Prostate gland (tissue), 2 donors: ENCODE data around the gene TAX1BP3.

Source experiments
- POLR2AphosphoS5 ChIP-seq: sonication (generic); formaldehyde crosslinking; IDR thresholded peaks from one replicate; pipeline ENCODE4 v1.6.1; 2017; ENCODE audit warnings: antibody characterized with exemption
- TF ChIP-seq, protein P1 (sequence below), 4 experiments: fragments of 200-600 bp in 2 of 4; fragments of 450-650 bp in 2 of 4; sonication (generic) in 2 of 4; IDR thresholded peaks; 1 replicate in 3 of 4; 2 replicates in 1 of 4; pipeline ENCODE4 v1.5.1; 2016 to 2019; ENCODE audit warnings: antibody characterized with exemption in 4 of 4, mild to moderate bottlenecking in 2 of 4, moderate library complexity in 2 of 4

DNA sequence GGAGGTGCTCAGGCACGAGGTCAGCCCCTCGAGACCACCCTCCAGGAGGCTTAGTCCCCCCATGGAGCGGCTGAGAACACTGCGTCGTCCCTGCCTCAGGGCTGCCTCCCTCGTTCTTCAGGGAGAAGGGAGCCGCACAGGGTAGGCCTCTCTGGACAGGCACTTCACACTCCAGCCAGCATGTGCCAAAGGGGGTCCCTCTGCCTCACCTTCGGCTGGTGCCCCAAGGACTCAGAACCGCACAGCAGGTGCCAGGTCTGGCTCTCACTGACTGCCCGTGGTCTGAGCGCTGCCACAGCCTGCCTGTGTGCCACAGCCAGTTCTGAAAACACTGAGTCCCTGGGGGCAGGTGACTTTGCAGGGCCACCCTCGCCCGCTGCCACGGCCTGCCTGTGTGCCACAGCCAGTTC, 20.5 kb upstream of the TAX1BP3 start:
- no peak for TF ChIP-seq POLR2AphosphoS5
- TF ChIP-seq, protein P1, sequence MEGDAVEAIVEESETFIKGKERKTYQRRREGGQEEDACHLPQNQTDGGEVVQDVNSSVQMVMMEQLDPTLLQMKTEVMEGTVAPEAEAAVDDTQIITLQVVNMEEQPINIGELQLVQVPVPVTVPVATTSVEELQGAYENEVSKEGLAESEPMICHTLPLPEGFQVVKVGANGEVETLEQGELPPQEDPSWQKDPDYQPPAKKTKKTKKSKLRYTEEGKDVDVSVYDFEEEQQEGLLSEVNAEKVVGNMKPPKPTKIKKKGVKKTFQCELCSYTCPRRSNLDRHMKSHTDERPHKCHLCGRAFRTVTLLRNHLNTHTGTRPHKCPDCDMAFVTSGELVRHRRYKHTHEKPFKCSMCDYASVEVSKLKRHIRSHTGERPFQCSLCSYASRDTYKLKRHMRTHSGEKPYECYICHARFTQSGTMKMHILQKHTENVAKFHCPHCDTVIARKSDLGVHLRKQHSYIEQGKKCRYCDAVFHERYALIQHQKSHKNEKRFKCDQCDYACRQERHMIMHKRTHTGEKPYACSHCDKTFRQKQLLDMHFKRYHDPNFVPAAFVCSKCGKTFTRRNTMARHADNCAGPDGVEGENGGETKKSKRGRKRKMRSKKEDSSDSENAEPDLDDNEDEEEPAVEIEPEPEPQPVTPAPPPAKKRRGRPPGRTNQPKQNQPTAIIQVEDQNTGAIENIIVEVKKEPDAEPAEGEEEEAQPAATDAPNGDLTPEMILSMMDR (IDR thresholded peaks at IDR 0.05), result no peak
